Colonic mucosa (tissue), 4 donors: ENCODE results near the gene LRGUK. TPM values are rescaled to one million over a fixed set of nuclear protein-coding genes. Genes with fewer than 3 reads are reported as not detected.

Experiments used
- DNase-seq: peaks from one replicate; pipeline ENCODE4 v3.0.0-alpha.2; 2020
- H3K27ac ChIP-seq: fragments of 200-600 bp; one replicate; pipeline ENCODE4 v1.8.0; 2021
- H3K27me3 ChIP-seq: fragments of 200-600 bp; one replicate; pipeline ENCODE4 v1.8.0; 2021
- H3K36me3 ChIP-seq: fragments of 200-600 bp; one replicate; pipeline ENCODE4 v1.8.0; 2021
- H3K4me1 ChIP-seq: fragments of 200-600 bp; one replicate; pipeline ENCODE4 v1.8.0; 2021; ENCODE audit warnings: mild to moderate bottlenecking
- H3K4me3 ChIP-seq: fragments of 200-600 bp; one replicate; pipeline ENCODE4 v1.8.0; 2021
- H3K9ac ChIP-seq, 2 donors: one replicate each; pipeline ENCODE4 v1.7.0; 2013; ENCODE audit warnings: control low read depth in 2 of 2, low read depth in 2 of 2, low read length in 2 of 2
- H3K9me3 ChIP-seq: fragments of 200-600 bp; one replicate; pipeline ENCODE4 v1.8.0; 2021
- intact Hi-C: fragments of 100-400 bp; cut with DNase I; formaldehyde crosslinking; loops from one replicate; pipeline ENCODE4 v1.14.1; 2022
- total RNA-seq, 2 donors: library from RNA; stranded (reverse); fragmentation: NEBNext Ultra II Directional in 1 of 2; extraction: Animal tissue kit (Norgen Biotek cat#: 25700) in 1 of 2; gene quantifications; one replicate each; pipeline ENCODE4 v1.2.1, GENCODE V29; 2021
- TF ChIP-seq, protein P1 (sequence below): fragments of 200-600 bp; IDR thresholded peaks from one replicate; pipeline ENCODE4 v1.8.0; 2022; ENCODE audit warnings: antibody characterized with exemption, mild to moderate bottlenecking
- donor health status: healthy.
- donor health status: DM: no; HTN: no; CAD: no.
- donor health status: DM: no; HTN: no; CAD: no.

The LRGUK gene
- total RNA-seq, 2 donors from 2014 or later, result 0.37 to 0.69 TPM

DNA sequence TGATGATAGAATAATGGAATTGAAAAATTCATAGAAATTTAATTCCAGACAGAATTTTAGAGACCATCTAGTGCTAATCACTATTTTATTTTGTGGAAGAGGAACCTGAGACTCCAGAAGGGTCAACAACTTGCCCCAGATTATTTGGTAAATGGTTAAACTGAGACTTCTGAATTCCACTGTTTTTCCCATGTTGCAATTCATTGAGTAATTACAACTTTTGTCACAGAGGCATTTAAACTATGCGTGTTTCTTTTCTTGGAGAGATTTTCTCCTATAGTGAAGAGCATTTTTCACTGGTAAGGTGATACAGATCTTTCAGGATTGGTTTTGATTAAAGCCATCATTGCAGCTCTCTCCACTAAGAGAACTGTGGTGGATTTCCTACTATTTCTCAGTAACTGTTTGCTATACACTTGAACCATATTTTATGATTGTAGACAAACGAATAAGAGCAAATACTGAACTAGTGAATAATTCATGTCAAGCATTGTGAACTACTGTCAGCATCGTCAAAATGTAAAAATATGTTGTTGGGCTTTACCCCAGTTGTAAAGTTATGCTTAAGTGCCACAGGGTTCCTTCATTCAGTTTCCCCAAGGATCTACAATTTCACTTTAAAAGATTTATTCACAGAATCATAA, 26.5 kb downstream of the LRGUK start:
- H3K27me3 ChIP-seq, result no peaks in the 10 kb centered on the region
- no peak for DNase-seq
- no peak overlapping the region for H3K4me3 ChIP-seq
- intact Hi-C loops, result no loop called here
- TF ChIP-seq, protein P1, sequence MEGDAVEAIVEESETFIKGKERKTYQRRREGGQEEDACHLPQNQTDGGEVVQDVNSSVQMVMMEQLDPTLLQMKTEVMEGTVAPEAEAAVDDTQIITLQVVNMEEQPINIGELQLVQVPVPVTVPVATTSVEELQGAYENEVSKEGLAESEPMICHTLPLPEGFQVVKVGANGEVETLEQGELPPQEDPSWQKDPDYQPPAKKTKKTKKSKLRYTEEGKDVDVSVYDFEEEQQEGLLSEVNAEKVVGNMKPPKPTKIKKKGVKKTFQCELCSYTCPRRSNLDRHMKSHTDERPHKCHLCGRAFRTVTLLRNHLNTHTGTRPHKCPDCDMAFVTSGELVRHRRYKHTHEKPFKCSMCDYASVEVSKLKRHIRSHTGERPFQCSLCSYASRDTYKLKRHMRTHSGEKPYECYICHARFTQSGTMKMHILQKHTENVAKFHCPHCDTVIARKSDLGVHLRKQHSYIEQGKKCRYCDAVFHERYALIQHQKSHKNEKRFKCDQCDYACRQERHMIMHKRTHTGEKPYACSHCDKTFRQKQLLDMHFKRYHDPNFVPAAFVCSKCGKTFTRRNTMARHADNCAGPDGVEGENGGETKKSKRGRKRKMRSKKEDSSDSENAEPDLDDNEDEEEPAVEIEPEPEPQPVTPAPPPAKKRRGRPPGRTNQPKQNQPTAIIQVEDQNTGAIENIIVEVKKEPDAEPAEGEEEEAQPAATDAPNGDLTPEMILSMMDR, result no peak
- no peaks in the 10 kb centered on the region for H3K9me3 ChIP-seq
- no peaks in the 10 kb centered on the region for H3K36me3 ChIP-seq
- no peaks in the 10 kb centered on the region for H3K4me1 ChIP-seq
- H3K9ac ChIP-seq, result no peak overlapping the region
- no peak overlapping the region for H3K27ac ChIP-seq

DNA sequence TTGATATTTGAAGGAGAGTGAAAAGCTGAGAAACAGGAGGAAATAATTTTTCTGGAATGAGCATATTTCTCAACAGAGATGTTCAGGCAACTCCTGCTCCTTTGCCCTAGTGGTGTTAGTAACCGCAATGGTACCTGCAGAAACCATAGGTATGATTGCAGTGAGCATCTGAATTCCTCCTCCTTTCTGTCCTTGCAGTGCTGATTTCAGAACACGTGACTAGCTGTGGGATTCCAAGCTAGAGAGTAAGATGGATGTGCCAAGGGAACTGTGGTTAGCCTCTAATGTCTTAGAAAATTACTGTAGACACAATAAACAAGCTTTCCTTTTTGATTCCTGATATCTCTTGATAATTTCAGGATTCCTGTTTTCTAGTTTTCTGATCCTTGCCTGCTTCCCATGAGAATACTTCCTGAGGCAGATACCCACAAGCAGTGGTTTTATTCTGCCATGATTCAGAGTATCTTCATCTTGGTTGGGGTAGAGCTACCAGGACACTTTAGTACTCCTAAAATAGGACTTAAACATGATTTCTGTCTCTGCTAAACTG, 27.5 kb downstream of the LRGUK start:
- DNase-seq, result no peak
- intact Hi-C loops, result no loop called here
- no peaks in the 10 kb centered on the region for H3K9me3 ChIP-seq
- no peak overlapping the region for H3K9ac ChIP-seq
- no peaks in the 10 kb centered on the region for H3K27me3 ChIP-seq
- H3K36me3 ChIP-seq, result no peaks in the 10 kb centered on the region
- no peak overlapping the region for H3K4me3 ChIP-seq
- TF ChIP-seq, protein P1, result no peak
- H3K27ac ChIP-seq, result no peak overlapping the region
- no peaks in the 10 kb centered on the region for H3K4me1 ChIP-seq

DNA sequence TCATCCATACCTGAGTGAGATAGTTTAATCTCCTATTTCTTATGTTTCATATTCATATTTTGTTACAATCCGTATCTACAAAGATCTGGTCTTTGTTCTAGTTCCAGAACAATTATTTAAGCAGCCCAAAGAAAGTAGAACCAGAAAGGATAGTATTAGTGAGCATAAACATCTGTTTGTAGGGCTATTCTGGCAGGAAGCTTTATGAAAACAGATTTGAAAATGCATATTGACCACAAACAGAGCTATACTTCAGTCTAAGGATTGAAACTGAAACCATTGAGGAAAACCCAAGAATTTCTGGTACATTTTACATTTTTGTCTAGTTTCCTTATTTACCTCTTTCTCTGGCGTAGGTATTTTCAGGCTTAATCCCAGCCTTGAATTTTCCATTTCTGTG, 28.1 kb downstream of the LRGUK start:
- no peak for DNase-seq
- Histone ChIP-seq H3K9ac (no peak overlapping the region), H3K36me3 (no peaks in the 10 kb centered on the region), H3K4me3 (no peak overlapping the region), H3K4me1 (no peaks in the 10 kb centered on the region), H3K27ac (no peak overlapping the region), H3K9me3 (no peaks in the 10 kb centered on the region), H3K27me3 (no peaks in the 10 kb centered on the region)
- TF ChIP-seq, protein P1, result no peak
- intact Hi-C loops, result no loop called here

DNA sequence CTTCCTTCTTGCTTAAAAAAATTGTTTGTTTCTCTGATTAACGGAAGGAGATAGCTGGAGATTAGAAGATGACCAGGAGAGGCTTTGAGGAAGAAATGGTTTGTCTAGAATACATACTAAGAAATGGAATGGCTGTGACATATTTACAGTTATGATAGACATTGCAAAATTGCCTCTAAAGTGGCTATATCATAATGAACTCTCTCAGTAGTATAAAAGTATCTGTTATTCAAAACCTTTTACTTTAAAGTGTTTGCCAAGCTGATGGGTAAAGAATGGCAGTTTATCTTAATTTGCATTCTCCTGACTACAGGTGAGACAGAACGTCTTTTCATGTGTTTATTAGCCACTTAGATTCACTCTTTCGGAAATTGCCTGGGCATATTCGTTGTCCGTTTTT, 28.7 kb downstream of the LRGUK start:
- H3K4me3 ChIP-seq, result no peak overlapping the region
- no peaks in the 10 kb centered on the region for H3K36me3 ChIP-seq
- no peak overlapping the region for H3K27ac ChIP-seq
- no peaks in the 10 kb centered on the region for H3K4me1 ChIP-seq
- H3K9me3 ChIP-seq, result no peaks in the 10 kb centered on the region
- DNase-seq, result no peak
- H3K9ac ChIP-seq, result no peak overlapping the region
- TF ChIP-seq, protein P1, result no peak
- H3K27me3 ChIP-seq, result no peaks in the 10 kb centered on the region
- intact Hi-C loops, result no loop called here

DNA sequence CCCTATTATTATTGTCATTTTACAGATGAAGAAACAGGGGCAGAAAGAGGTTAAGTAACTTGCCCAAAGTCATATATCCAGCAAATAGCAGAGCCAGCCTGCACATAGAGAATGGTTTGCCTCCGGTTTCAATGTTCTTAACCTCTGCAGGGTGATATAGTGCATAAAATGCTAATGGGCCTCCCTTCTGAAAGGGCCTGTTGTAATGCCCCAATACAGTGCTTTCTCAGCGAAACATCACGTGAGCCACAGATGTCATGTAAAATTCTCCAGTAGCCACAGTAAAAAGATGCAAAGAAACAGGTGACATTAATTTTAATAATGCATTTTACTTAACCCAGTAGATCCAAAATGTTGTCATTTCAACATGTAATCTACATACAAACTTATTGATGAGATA, 38.1 kb downstream of the LRGUK start:
- H3K9ac ChIP-seq, result no peak overlapping the region
- H3K27ac ChIP-seq, result no peak overlapping the region
- no peaks in the 10 kb centered on the region for H3K9me3 ChIP-seq
- no peaks in the 10 kb centered on the region for H3K36me3 ChIP-seq
- H3K4me1 ChIP-seq, result no peaks in the 10 kb centered on the region
- no peak overlapping the region for H3K4me3 ChIP-seq
- intact Hi-C loops, result no loop called here
- no peaks in the 10 kb centered on the region for H3K27me3 ChIP-seq
- no peak for DNase-seq
- TF ChIP-seq, protein P1, result no peak
